ENCODE data around the gene SPTBN1.
"Not testable (repeated sequence)": the region's sequence is repeated elsewhere in the genome, so short reads cannot be mapped to it uniquely, and the experiment has no call there.

SPTBN1 gene

GRCh38 chr2:54525321-54525720 is 69.2 kb downstream of the SPTBN1 start:
- Histone ChIP-seq H3K9ac (ENCODE audit: low read depth, low read length) (no peak overlapping the region), H3K9me3 (ENCODE audit: control insufficient read depth, insufficient read depth, low read length) (no peaks in the 10 kb centered on the region), H3K36me3 (ENCODE audit: control insufficient read depth, insufficient read depth, low read length) (no peaks in the 10 kb centered on the region), H3K27me3 (ENCODE audit: control insufficient read depth, insufficient read depth, low read length) (no peaks in the 10 kb centered on the region), H3K4me1 (ENCODE audit: control insufficient read depth, insufficient read depth, low read length) (peaks cover 4% of the 10 kb centered on the region), H3K4me3 (ENCODE audit: low read depth, low read length) (no peak overlapping the region)

- no peaks in the 10 kb centered on the region for H3K36me3 ChIP-seq (ENCODE audit: control insufficient read depth, insufficient read depth, low read length)
- no peak overlapping the region for H3K9ac ChIP-seq (ENCODE audit: low read depth, low read length)
- no peaks in the 10 kb centered on the region for H3K27me3 ChIP-seq (ENCODE audit: control insufficient read depth, insufficient read depth, low read length)
- H3K4me3 ChIP-seq (ENCODE audit: low read depth, low read length), result no peak overlapping the region
- peaks cover 4% of the 10 kb centered on the region for H3K4me1 ChIP-seq (ENCODE audit: control insufficient read depth, insufficient read depth, low read length)
- H3K9me3 ChIP-seq (ENCODE audit: control insufficient read depth, insufficient read depth, low read length), result no peaks in the 10 kb centered on the region
These were observed 70.2 kb downstream of the SPTBN1 start for GRCh38 chr2:54526226-54526879.

GRCh38 chr2:54528311-54528955 is 72.3 kb downstream of the SPTBN1 start:
- H3K9ac ChIP-seq (ENCODE audit: low read depth, low read length), result no peak overlapping the region

GRCh38 chr2:54529518-54529917 is 73.4 kb downstream of the SPTBN1 start:
- not testable (repeated sequence) for H3K4me3 ChIP-seq (ENCODE audit: low read depth, low read length); H3K27me3 ChIP-seq (ENCODE audit: control insufficient read depth, insufficient read depth, low read length); H3K9ac ChIP-seq (ENCODE audit: low read depth, low read length); H3K36me3 ChIP-seq (ENCODE audit: control insufficient read depth, insufficient read depth, low read length); H3K4me1 ChIP-seq (ENCODE audit: control insufficient read depth, insufficient read depth, low read length); H3K9me3 ChIP-seq (ENCODE audit: control insufficient read depth, insufficient read depth, low read length)

More at GRCh38 chr2:54528311-54528955, 72.3 kb downstream of the SPTBN1 start:
- H3K4me1 ChIP-seq (ENCODE audit: control insufficient read depth, insufficient read depth, low read length), result peaks cover 4% of the 10 kb centered on the region
- H3K36me3 ChIP-seq (ENCODE audit: control insufficient read depth, insufficient read depth, low read length), result no peaks in the 10 kb centered on the region
- no peaks in the 10 kb centered on the region for H3K9me3 ChIP-seq (ENCODE audit: control insufficient read depth, insufficient read depth, low read length)
- no peak overlapping the region for H3K4me3 ChIP-seq (ENCODE audit: low read depth, low read length)
- no peaks in the 10 kb centered on the region for H3K27me3 ChIP-seq (ENCODE audit: control insufficient read depth, insufficient read depth, low read length)

- Histone ChIP-seq H3K36me3 (ENCODE audit: control insufficient read depth, insufficient read depth, low read length) (no peaks in the 10 kb centered on the region), H3K9me3 (ENCODE audit: control insufficient read depth, insufficient read depth, low read length) (no peaks in the 10 kb centered on the region), H3K27me3 (ENCODE audit: control insufficient read depth, insufficient read depth, low read length) (no peaks in the 10 kb centered on the region), H3K4me3 (ENCODE audit: low read depth, low read length) (no peak overlapping the region), H3K4me1 (ENCODE audit: control insufficient read depth, insufficient read depth, low read length) (no peaks in the 10 kb centered on the region), H3K9ac (ENCODE audit: low read depth, low read length) (no peak overlapping the region)
These were observed 73.8 kb downstream of the SPTBN1 start for GRCh38 chr2:54529935-54530334.

GRCh38 chr2:54531558-54531957 is 75.4 kb downstream of the SPTBN1 start:
- Histone ChIP-seq H3K9ac (ENCODE audit: low read depth, low read length) (no peak overlapping the region), H3K9me3 (ENCODE audit: control insufficient read depth, insufficient read depth, low read length) (no peaks in the 10 kb centered on the region), H3K27me3 (ENCODE audit: control insufficient read depth, insufficient read depth, low read length) (no peaks in the 10 kb centered on the region), H3K4me3 (ENCODE audit: low read depth, low read length) (no peak overlapping the region), H3K36me3 (ENCODE audit: control insufficient read depth, insufficient read depth, low read length) (no peaks in the 10 kb centered on the region), H3K4me1 (ENCODE audit: control insufficient read depth, insufficient read depth, low read length) (no peaks in the 10 kb centered on the region)

- Histone ChIP-seq H3K36me3 (ENCODE audit: control insufficient read depth, insufficient read depth, low read length) (no peaks in the 10 kb centered on the region), H3K9ac (ENCODE audit: low read depth, low read length) (no peak overlapping the region), H3K9me3 (ENCODE audit: control insufficient read depth, insufficient read depth, low read length) (no peaks in the 10 kb centered on the region), H3K4me1 (ENCODE audit: control insufficient read depth, insufficient read depth, low read length) (no peaks in the 10 kb centered on the region), H3K27me3 (ENCODE audit: control insufficient read depth, insufficient read depth, low read length) (no peaks in the 10 kb centered on the region), H3K4me3 (ENCODE audit: low read depth, low read length) (no peak overlapping the region)
These were observed 78.1 kb downstream of the SPTBN1 start for GRCh38 chr2:54534221-54534620.

- no peak overlapping the region for H3K9ac ChIP-seq (ENCODE audit: low read depth, low read length)
- H3K4me1 ChIP-seq (ENCODE audit: control insufficient read depth, insufficient read depth, low read length), result no peaks in the 10 kb centered on the region
These were observed 78.5 kb downstream of the SPTBN1 start for GRCh38 chr2:54534625-54535024.

GRCh38 chr2:54535599-54536195 is 79.6 kb downstream of the SPTBN1 start:
- no peaks in the 10 kb centered on the region for H3K9me3 ChIP-seq (ENCODE audit: control insufficient read depth, insufficient read depth, low read length)
- no peaks in the 10 kb centered on the region for H3K36me3 ChIP-seq (ENCODE audit: control insufficient read depth, insufficient read depth, low read length)
- H3K27me3 ChIP-seq (ENCODE audit: control insufficient read depth, insufficient read depth, low read length), result no peaks in the 10 kb centered on the region
- H3K4me3 ChIP-seq (ENCODE audit: low read depth, low read length), result no peak overlapping the region
- H3K9ac ChIP-seq (ENCODE audit: low read depth, low read length), result no peak overlapping the region
- no peaks in the 10 kb centered on the region for H3K4me1 ChIP-seq (ENCODE audit: control insufficient read depth, insufficient read depth, low read length)

More at GRCh38 chr2:54534625-54535024, 78.5 kb downstream of the SPTBN1 start:
- H3K27me3 ChIP-seq (ENCODE audit: control insufficient read depth, insufficient read depth, low read length), result no peaks in the 10 kb centered on the region
- no peak overlapping the region for H3K4me3 ChIP-seq (ENCODE audit: low read depth, low read length)
- no peaks in the 10 kb centered on the region for H3K9me3 ChIP-seq (ENCODE audit: control insufficient read depth, insufficient read depth, low read length)
- H3K36me3 ChIP-seq (ENCODE audit: control insufficient read depth, insufficient read depth, low read length), result no peaks in the 10 kb centered on the region

- Histone ChIP-seq H3K9me3 (ENCODE audit: control insufficient read depth, insufficient read depth, low read length) (no peaks in the 10 kb centered on the region), H3K9ac (ENCODE audit: low read depth, low read length) (no peak overlapping the region), H3K4me3 (ENCODE audit: low read depth, low read length) (no peak overlapping the region), H3K36me3 (ENCODE audit: control insufficient read depth, insufficient read depth, low read length) (no peaks in the 10 kb centered on the region), H3K4me1 (ENCODE audit: control insufficient read depth, insufficient read depth, low read length) (no peaks in the 10 kb centered on the region), H3K27me3 (ENCODE audit: control insufficient read depth, insufficient read depth, low read length) (no peaks in the 10 kb centered on the region)
These were observed 80.6 kb downstream of the SPTBN1 start for GRCh38 chr2:54536720-54537119.

- H3K9me3 ChIP-seq (ENCODE audit: control insufficient read depth, insufficient read depth, low read length), result no peaks in the 10 kb centered on the region
- H3K4me3 ChIP-seq (ENCODE audit: low read depth, low read length), result no peak overlapping the region
- no peaks in the 10 kb centered on the region for H3K4me1 ChIP-seq (ENCODE audit: control insufficient read depth, insufficient read depth, low read length)
- no peaks in the 10 kb centered on the region for H3K27me3 ChIP-seq (ENCODE audit: control insufficient read depth, insufficient read depth, low read length)
- H3K36me3 ChIP-seq (ENCODE audit: control insufficient read depth, insufficient read depth, low read length), result no peaks in the 10 kb centered on the region
- no peak overlapping the region for H3K9ac ChIP-seq (ENCODE audit: low read depth, low read length)
These were observed 82.4 kb downstream of the SPTBN1 start for GRCh38 chr2:54538537-54538936.

- Histone ChIP-seq H3K36me3 (ENCODE audit: control insufficient read depth, insufficient read depth, low read length) (no peaks in the 10 kb centered on the region), H3K27me3 (ENCODE audit: control insufficient read depth, insufficient read depth, low read length) (no peaks in the 10 kb centered on the region), H3K9ac (ENCODE audit: low read depth, low read length) (no peak overlapping the region), H3K9me3 (ENCODE audit: control insufficient read depth, insufficient read depth, low read length) (no peaks in the 10 kb centered on the region), H3K4me1 (ENCODE audit: control insufficient read depth, insufficient read depth, low read length) (no peaks in the 10 kb centered on the region), H3K4me3 (ENCODE audit: low read depth, low read length) (no peak overlapping the region)
These were observed 83.6 kb downstream of the SPTBN1 start for GRCh38 chr2:54539683-54540082.
